Tibial artery (tissue), 4 donors: Measurements from ENCODE around the gene NOP16.

ENCODE experiments used
- DNase-seq, 2 donors: peaks; one replicate each; pipeline ENCODE4 v3.0.0-alpha.2; 2019
- H3K27ac ChIP-seq, 2 donors: fragments of 200-600 bp; sonication (generic) in 1 of 2; 1 replicate in 1 of 2; 2 replicates in 1 of 2; pipeline ENCODE4 v1.5.1; 2018 to 2019; ENCODE audit warnings: mild to moderate bottlenecking in 1 of 2
- H3K27me3 ChIP-seq, 2 donors: fragments of 200-600 bp; sonication (generic) in 1 of 2; one replicate each; pipeline versions ENCODE4 v1.5.1 to v1.6.0; 2016 to 2019
- H3K36me3 ChIP-seq, 3 donors: fragments of 200-600 bp; sonication (generic) in 2 of 3; one replicate each; pipeline ENCODE4 v1.5.1; 2016 to 2019; ENCODE audit warnings: mild to moderate bottlenecking in 2 of 3
- H3K4me1 ChIP-seq, 4 donors: fragments of 200-600 bp; sonication (generic) in 2 of 4; 1 replicate in 3 of 4; 2 replicates in 1 of 4; pipeline ENCODE4 v1.5.1; 2016 to 2019
- H3K4me3 ChIP-seq, 2 donors: fragments of 200-600 bp; sonication (generic) in 1 of 2; 1 replicate in 1 of 2; 2 replicates in 1 of 2; pipeline ENCODE4 v1.5.1; 2018 to 2019; ENCODE audit warnings: mild to moderate bottlenecking in 2 of 2
- H3K9me3 ChIP-seq, 3 donors: fragments of 200-600 bp; sonication (generic) in 1 of 3; one replicate each; pipeline ENCODE4 v1.5.1; 2016 to 2019
- intact Hi-C: fragments of 100-400 bp; cut with DNase I; formaldehyde crosslinking; loops from one replicate; pipeline ENCODE4 v1.15.0; 2023; ENCODE audit warnings: low total_unique reads
- TF ChIP-seq, protein P1 (sequence below), 2 experiments: fragments of 200-600 bp in 1 of 2; fragments of 450-650 bp in 1 of 2; IDR thresholded peaks; one replicate each; pipeline ENCODE4 v1.5.1; 2017 to 2019; ENCODE audit warnings: antibody characterized with exemption in 2 of 2, mild to moderate bottlenecking in 1 of 2, moderate library complexity in 1 of 2

NOP16 gene

GRCh38 chr5:176366232-176366894 is 22.0 kb downstream of the NOP16 start:
- Histone ChIP-seq H3K4me3 (peak overlapping the region; percentile 78 to 98), H3K9me3 (no peaks in the 10 kb centered on the region), H3K27me3 (no peaks in the 10 kb centered on the region), H3K36me3 (peaks cover 23 to 40% (median 26%) of the 10 kb centered on the region in 3 donors), H3K4me1 (peaks cover 0 to 17% (median 8%) of the 10 kb centered on the region in 4 donors), H3K27ac (peak overlapping the region; percentile 73 to 91)
- TF ChIP-seq, protein P1, sequence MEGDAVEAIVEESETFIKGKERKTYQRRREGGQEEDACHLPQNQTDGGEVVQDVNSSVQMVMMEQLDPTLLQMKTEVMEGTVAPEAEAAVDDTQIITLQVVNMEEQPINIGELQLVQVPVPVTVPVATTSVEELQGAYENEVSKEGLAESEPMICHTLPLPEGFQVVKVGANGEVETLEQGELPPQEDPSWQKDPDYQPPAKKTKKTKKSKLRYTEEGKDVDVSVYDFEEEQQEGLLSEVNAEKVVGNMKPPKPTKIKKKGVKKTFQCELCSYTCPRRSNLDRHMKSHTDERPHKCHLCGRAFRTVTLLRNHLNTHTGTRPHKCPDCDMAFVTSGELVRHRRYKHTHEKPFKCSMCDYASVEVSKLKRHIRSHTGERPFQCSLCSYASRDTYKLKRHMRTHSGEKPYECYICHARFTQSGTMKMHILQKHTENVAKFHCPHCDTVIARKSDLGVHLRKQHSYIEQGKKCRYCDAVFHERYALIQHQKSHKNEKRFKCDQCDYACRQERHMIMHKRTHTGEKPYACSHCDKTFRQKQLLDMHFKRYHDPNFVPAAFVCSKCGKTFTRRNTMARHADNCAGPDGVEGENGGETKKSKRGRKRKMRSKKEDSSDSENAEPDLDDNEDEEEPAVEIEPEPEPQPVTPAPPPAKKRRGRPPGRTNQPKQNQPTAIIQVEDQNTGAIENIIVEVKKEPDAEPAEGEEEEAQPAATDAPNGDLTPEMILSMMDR (IDR thresholded peaks at IDR 0.05), result no peak
- intact Hi-C loops, result no loop called here
- DNase-seq, result peak in 1 of 2 donors; percentile 56

- peak within 1 kb of the TSS; percentile 78 to 98 for H3K4me3 ChIP-seq
- peak; percentile 35 to 72 for DNase-seq
- no peaks in the 10 kb centered on the region for H3K27me3 ChIP-seq
- TF ChIP-seq, protein P1 (IDR thresholded peaks at IDR 0.05), result no peak
- H3K9me3 ChIP-seq, result no peaks in the 10 kb centered on the region
- H3K36me3 ChIP-seq, result peaks cover 16 to 32% (median 26%) of the 10 kb centered on the region in 3 donors
- intact Hi-C loops, result no loop called here
- H3K27ac ChIP-seq, result peak within 1 kb of the TSS; percentile 73 to 91
- peaks cover 0 to 21% (median 9%) of the 10 kb centered on the region in 4 donors for H3K4me1 ChIP-seq
These were observed 22.8 kb downstream of the NOP16 start, which contains the start of gene ARL10 for GRCh38 chr5:176365351-176366231. Gene ARL10, plus strand, starts transcription at chr5:176365487. Its CDS starts 77 bp downstream, at chr5:176365564.

DNA sequence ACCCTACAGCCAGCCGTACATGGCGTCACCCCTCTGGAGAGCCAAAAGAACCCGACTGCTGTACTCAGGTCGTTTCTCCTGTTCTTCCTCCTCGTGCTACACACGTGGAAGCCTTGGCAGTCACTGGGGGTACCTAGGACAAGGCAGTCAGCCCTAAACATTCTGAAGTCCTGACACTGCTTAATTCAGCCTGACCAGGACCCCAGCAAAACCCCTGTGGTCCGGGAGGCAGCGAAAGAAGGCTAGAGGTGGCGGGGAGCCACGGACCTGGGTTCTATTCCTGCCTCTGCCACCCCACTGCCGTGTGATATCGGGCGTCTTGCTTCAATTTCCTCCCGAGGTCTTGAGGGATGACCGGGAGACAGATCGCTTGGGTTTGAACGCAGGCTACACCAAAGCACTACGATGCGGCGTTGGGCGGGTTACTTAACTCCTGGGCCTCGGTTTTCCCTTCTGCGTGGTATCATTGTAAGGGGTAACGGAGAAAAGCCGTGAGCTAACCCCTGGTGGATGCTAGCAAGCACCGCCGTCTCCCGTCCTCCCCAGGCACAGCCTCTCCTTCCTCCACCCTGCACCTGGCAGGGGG is 23.5 kb downstream of the NOP16 start:
- TF ChIP-seq, protein P1 (IDR thresholded peaks at IDR 0.05), result no peak
- peak overlapping the region; percentile 73 to 91 for H3K27ac ChIP-seq
- H3K9me3 ChIP-seq, result no peaks in the 10 kb centered on the region
- H3K27me3 ChIP-seq, result no peaks in the 10 kb centered on the region
- peaks cover 16 to 25% (median 19%) of the 10 kb centered on the region in 3 donors for H3K36me3 ChIP-seq
- DNase-seq, result peak; percentile 12 to 21
- intact Hi-C loops, result no loop called here
- peaks cover 0 to 28% (median 13%) of the 10 kb centered on the region in 4 donors for H3K4me1 ChIP-seq
- peak overlapping the region; percentile 78 to 98 for H3K4me3 ChIP-seq

- peaks cover 0 to 13% (median 4%) of the 10 kb centered on the region in 3 donors for H3K36me3 ChIP-seq
- no peak for DNase-seq
- H3K4me3 ChIP-seq, result peak overlapping the region; percentile 84 to 90
- H3K27me3 ChIP-seq, result no peaks in the 10 kb centered on the region
- TF ChIP-seq, protein P1 (IDR thresholded peaks at IDR 0.05), result no peak
- H3K9me3 ChIP-seq, result no peaks in the 10 kb centered on the region
- H3K4me1 ChIP-seq, result peaks cover 0 to 33% (median 14%) of the 10 kb centered on the region in 4 donors
- intact Hi-C loops, result no loop called here
- peak overlapping the region; percentile 79 to 85 for H3K27ac ChIP-seq
These were observed 26.2 kb downstream of the NOP16 start for GRCh38 chr5:176362233-176362490.

GRCh38 chr5:176361437-176362232 is 26.8 kb downstream of the NOP16 start, which contains the start of gene KIAA1191:
Gene KIAA1191, minus strand, starts transcription at chr5:176361764. Its CDS starts 2,256 bp downstream, at chr5:176359508.
- TF ChIP-seq, protein P1 (IDR thresholded peaks at IDR 0.05), result no peak
- peak within 1 kb of the TSS; percentile 84 to 90 for H3K4me3 ChIP-seq
- peak; percentile 94 to 96 for DNase-seq
- no peaks in the 10 kb centered on the region for H3K9me3 ChIP-seq
- peaks cover 0 to 13% (median 4%) of the 10 kb centered on the region in 3 donors for H3K36me3 ChIP-seq
- H3K4me1 ChIP-seq, result peaks cover 0 to 33% (median 13%) of the 10 kb centered on the region in 4 donors
- H3K27ac ChIP-seq, result peak within 1 kb of the TSS; percentile 79 to 85
- intact Hi-C loops, result no loop called here
- H3K27me3 ChIP-seq, result no peaks in the 10 kb centered on the region
